ENCODE data around the gene ZNF549.

ZNF549 gene

DNA sequence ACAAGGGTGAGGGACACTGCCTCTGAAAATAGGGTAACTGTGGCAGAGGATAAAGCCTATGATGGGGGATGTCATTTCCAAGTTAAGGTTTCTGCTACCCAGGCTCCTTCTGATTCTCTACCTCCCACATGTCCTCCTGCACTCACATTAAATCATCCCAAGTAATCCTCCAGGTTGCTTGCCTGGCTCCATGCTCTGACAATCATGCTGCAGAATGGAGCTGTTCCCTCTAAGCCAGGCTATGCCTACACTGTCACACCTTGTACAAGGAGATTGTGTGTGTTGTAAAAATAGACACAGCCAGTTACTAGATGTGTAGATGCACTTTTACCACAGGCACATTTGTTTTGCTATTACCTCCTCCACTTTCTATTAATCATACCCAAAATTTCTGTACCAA is 43.6 kb downstream of the ZNF549 start:
- ATAC-seq (ENCODE audit: low read depth) (no peak), DNase-seq (ENCODE audit: low spot score) (no peak)
- TF ChIP-seq, protein P1, sequence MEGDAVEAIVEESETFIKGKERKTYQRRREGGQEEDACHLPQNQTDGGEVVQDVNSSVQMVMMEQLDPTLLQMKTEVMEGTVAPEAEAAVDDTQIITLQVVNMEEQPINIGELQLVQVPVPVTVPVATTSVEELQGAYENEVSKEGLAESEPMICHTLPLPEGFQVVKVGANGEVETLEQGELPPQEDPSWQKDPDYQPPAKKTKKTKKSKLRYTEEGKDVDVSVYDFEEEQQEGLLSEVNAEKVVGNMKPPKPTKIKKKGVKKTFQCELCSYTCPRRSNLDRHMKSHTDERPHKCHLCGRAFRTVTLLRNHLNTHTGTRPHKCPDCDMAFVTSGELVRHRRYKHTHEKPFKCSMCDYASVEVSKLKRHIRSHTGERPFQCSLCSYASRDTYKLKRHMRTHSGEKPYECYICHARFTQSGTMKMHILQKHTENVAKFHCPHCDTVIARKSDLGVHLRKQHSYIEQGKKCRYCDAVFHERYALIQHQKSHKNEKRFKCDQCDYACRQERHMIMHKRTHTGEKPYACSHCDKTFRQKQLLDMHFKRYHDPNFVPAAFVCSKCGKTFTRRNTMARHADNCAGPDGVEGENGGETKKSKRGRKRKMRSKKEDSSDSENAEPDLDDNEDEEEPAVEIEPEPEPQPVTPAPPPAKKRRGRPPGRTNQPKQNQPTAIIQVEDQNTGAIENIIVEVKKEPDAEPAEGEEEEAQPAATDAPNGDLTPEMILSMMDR (IDR thresholded peaks at IDR 0.05; ENCODE audit: poor library complexity, severe bottlenecking) = no peak
- Histone ChIP-seq H3K4me1 (ENCODE audit: insufficient read depth, poor library complexity, severe bottlenecking) (no peaks in the 10 kb centered on the region), H3K36me3 (ENCODE audit: low read depth) (peaks cover 38% of the 10 kb centered on the region), H3K27me3 (ENCODE audit: insufficient read depth, poor library complexity, severe bottlenecking) (no peaks in the 10 kb centered on the region), H3K9me3 (ENCODE audit: severe bottlenecking) (peaks cover 54% of the 10 kb centered on the region), H3K4me3 (ENCODE audit: severe bottlenecking) (no peak overlapping the region), H3K27ac (ENCODE audit: poor library complexity, severe bottlenecking) (no peak overlapping the region)

- no peaks in the 10 kb centered on the region for H3K27me3 ChIP-seq (ENCODE audit: insufficient read depth, poor library complexity, severe bottlenecking)
- no peak for DNase-seq (ENCODE audit: low spot score)
- no peak for ATAC-seq (ENCODE audit: low read depth)
- no peak overlapping the region for H3K27ac ChIP-seq (ENCODE audit: poor library complexity, severe bottlenecking)
- peaks cover 52% of the 10 kb centered on the region for H3K36me3 ChIP-seq (ENCODE audit: low read depth)
- H3K9me3 ChIP-seq (ENCODE audit: severe bottlenecking) = peaks cover 42% of the 10 kb centered on the region
- no peaks in the 10 kb centered on the region for H3K4me1 ChIP-seq (ENCODE audit: insufficient read depth, poor library complexity, severe bottlenecking)
- TF ChIP-seq, protein P1 (IDR thresholded peaks at IDR 0.05; ENCODE audit: poor library complexity, severe bottlenecking) = no peak
- no peak overlapping the region for H3K4me3 ChIP-seq (ENCODE audit: severe bottlenecking)
These were observed 45.3 kb downstream of the ZNF549 start for GRCh38 chr19:57572415-57572947.

- no peak overlapping the region for H3K27ac ChIP-seq (ENCODE audit: poor library complexity, severe bottlenecking)
- no peak overlapping the region for H3K4me3 ChIP-seq (ENCODE audit: severe bottlenecking)
- H3K36me3 ChIP-seq (ENCODE audit: low read depth) = peaks cover 52% of the 10 kb centered on the region
- no peaks in the 10 kb centered on the region for H3K27me3 ChIP-seq (ENCODE audit: insufficient read depth, poor library complexity, severe bottlenecking)
- H3K4me1 ChIP-seq (ENCODE audit: insufficient read depth, poor library complexity, severe bottlenecking) = peaks cover 3% of the 10 kb centered on the region
- H3K9me3 ChIP-seq (ENCODE audit: severe bottlenecking) = peaks cover 31% of the 10 kb centered on the region
- no peak for ATAC-seq (ENCODE audit: low read depth)
- DNase-seq (ENCODE audit: low spot score) = no peak
- TF ChIP-seq, protein P1 (IDR thresholded peaks at IDR 0.05; ENCODE audit: poor library complexity, severe bottlenecking) = no peak
These were observed 49.5 kb downstream of the ZNF549 start for GRCh38 chr19:57576661-57577060.

- peak within 1 kb of the TSS; percentile 63 for H3K4me3 ChIP-seq (ENCODE audit: severe bottlenecking)
- H3K9me3 ChIP-seq (ENCODE audit: severe bottlenecking) = peaks cover 18% of the 10 kb centered on the region
- H3K27ac ChIP-seq (ENCODE audit: poor library complexity, severe bottlenecking) = no peak within 1 kb of the TSS
- no peaks in the 10 kb centered on the region for H3K27me3 ChIP-seq (ENCODE audit: insufficient read depth, poor library complexity, severe bottlenecking)
- peaks cover 3% of the 10 kb centered on the region for H3K4me1 ChIP-seq (ENCODE audit: insufficient read depth, poor library complexity, severe bottlenecking)
- peaks cover 33% of the 10 kb centered on the region for H3K36me3 ChIP-seq (ENCODE audit: low read depth)
- DNase-seq (ENCODE audit: low spot score) (peak; percentile 94), ATAC-seq (ENCODE audit: low read depth) (peak; percentile 97)
- TF ChIP-seq, protein P1 (IDR thresholded peaks at IDR 0.05; ENCODE audit: poor library complexity, severe bottlenecking) = peak; percentile 17
These were observed 51.5 kb downstream of the ZNF549 start, which contains the start of gene ZNF416 for GRCh38 chr19:57578487-57579205. Gene ZNF416, minus strand, starts transcription at chr19:57578911. Its CDS starts 207 bp downstream, at chr19:57578704.

- peaks cover 16% of the 10 kb centered on the region for H3K9me3 ChIP-seq (ENCODE audit: severe bottlenecking)
- H3K36me3 ChIP-seq (ENCODE audit: low read depth) = peaks cover 17% of the 10 kb centered on the region
- peak overlapping the region; percentile 66 for H3K4me3 ChIP-seq (ENCODE audit: severe bottlenecking)
- H3K27me3 ChIP-seq (ENCODE audit: insufficient read depth, poor library complexity, severe bottlenecking) = no peaks in the 10 kb centered on the region
- H3K27ac ChIP-seq (ENCODE audit: poor library complexity, severe bottlenecking) = no peak overlapping the region
- H3K4me1 ChIP-seq (ENCODE audit: insufficient read depth, poor library complexity, severe bottlenecking) = no peaks in the 10 kb centered on the region
- TF ChIP-seq, protein P1 (IDR thresholded peaks at IDR 0.05; ENCODE audit: poor library complexity, severe bottlenecking) = no peak
- ATAC-seq (ENCODE audit: low read depth) (no peak), DNase-seq (ENCODE audit: low spot score) (no peak)
These were observed 56.0 kb downstream of the ZNF549 start for GRCh38 chr19:57583104-57583520.
